Right cardiac atrium (tissue), 5 donors: ENCODE measurements around the gene ST6GAL1. TPM values are rescaled to one million over a fixed set of nuclear protein-coding genes. Genes with fewer than 3 reads are reported as not detected.

Experiments
- ATAC-seq, 2 donors: fragments of 200-7000 bp; cut with Tn5 transposase; one replicate each; pipeline versions ENCODE4 v1.8.0 to v1.9.1; 2020; ENCODE audit warnings: moderate library complexity in 2 of 2, mild to moderate bottlenecking in 1 of 2
- DNase-seq, 3 donors: peaks; one replicate each; pipeline ENCODE4 v3.0.0-alpha.2; 2020
- H3K27ac ChIP-seq: one replicate; pipeline ENCODE4 v1.5.1; 2013; ENCODE audit warnings: mild to moderate bottlenecking, low read length, control low read depth, moderate library complexity
- H3K27me3 ChIP-seq: one replicate; pipeline ENCODE4 v1.6.1; 2013; ENCODE audit not compliant: control insufficient read depth, insufficient read depth
- H3K4me1 ChIP-seq: one replicate; pipeline ENCODE4 v1.6.1; 2013; ENCODE audit warnings: low read length; ENCODE audit not compliant: control insufficient read depth, insufficient read depth
- H3K4me3 ChIP-seq: one replicate; pipeline ENCODE4 v1.5.1; 2013; ENCODE audit warnings: low read length, control low read depth
- H3K9me3 ChIP-seq: one replicate; pipeline ENCODE4 v1.6.1; 2013; ENCODE audit warnings: low read length; ENCODE audit not compliant: control insufficient read depth
- WGBS: extraction: QIAGEN DNeasy Blood & Tissue Kit; methylation state at CpG from one replicate; pipeline ENCODE4 v1.1.7; 2013; 5-methylcytosine and 5-hydroxymethylcytosine counted together
- intact Hi-C, 4 donors: fragments of 100-400 bp; cut with DNase I; formaldehyde crosslinking; loops; one replicate each; pipeline versions ENCODE4 v1.11.0 to v1.14.0; 2022 to 2023
- polyA plus RNA-seq: library from polyadenylated mRNA; stranded (reverse); fragments of 200-250 nt; gene quantifications from one replicate; pipeline ENCODE4 v1.2.3, GENCODE V29; 2013
- total RNA-seq, 4 donors: library from RNA; stranded (reverse); fragmentation: NEBNext Ultra II Directional; extraction: Animal tissue kit (Norgen Biotek cat#: 25700); gene quantifications; one replicate each; pipeline ENCODE4 v1.2.1, GENCODE V29; 2021
- donor health status: healthy with polysubstance abuse.
- donor health status: DM: no; HTN: yes; CAD: no.
- donor health status: DM: no; HTN: no; CAD: no.
- donor health status: DM: no; HTN: yes; CAD: no; lungs with severe emphysema.
- donor health status: DM: yes; HTN: yes; CAD: no.

Gene ST6GAL1
- total and polyA plus RNA-seq, 5 donors: 25.2 to 69.2 (median 64.7) TPM

- H3K27me3 ChIP-seq: no peaks in the 10 kb centered on the region
- peaks cover 10% of the 10 kb centered on the region for H3K4me1 ChIP-seq
- WGBS: 44% methylated on average over 7 of the region's 7 CpGs
- peak overlapping the region; percentile 70 for H3K27ac ChIP-seq
- peak overlapping the region; percentile 40 for H3K4me3 ChIP-seq
- intact Hi-C loops: loop anchor here in 1 of 4 donors (10.0 kb wide), 1 partner anchor 170 kb away; the partner anchor contains the start of gene ST6GAL1
- ATAC-seq (peak; percentile 27 to 34), DNase-seq (peak in 2 of 3 donors; percentile 43 to 63)
- no peaks in the 10 kb centered on the region for H3K9me3 ChIP-seq
These were observed 174.6 kb downstream of the ST6GAL1 start for GRCh38 chr3:187104933-187105332.

GRCh38 chr3:187105700-187106099 is 175.4 kb downstream of the ST6GAL1 start:
- intact Hi-C loops: loop anchor here in 1 of 4 donors (10.0 kb wide), 1 partner anchor 171 kb away; the partner anchor contains the start of gene ST6GAL1
- no peak overlapping the region for H3K4me3 ChIP-seq
- H3K27ac ChIP-seq: no peak overlapping the region
- peaks cover 10% of the 10 kb centered on the region for H3K4me1 ChIP-seq
- H3K9me3 ChIP-seq: no peaks in the 10 kb centered on the region
- no peak for DNase-seq
- no peaks in the 10 kb centered on the region for H3K27me3 ChIP-seq
- WGBS: 79% methylated on average over 3 of the region's 3 CpGs
- no peak for ATAC-seq

GRCh38 chr3:187107989-187108388 is 177.7 kb downstream of the ST6GAL1 start:
- peaks cover 2% of the 10 kb centered on the region for H3K4me1 ChIP-seq
- no peak overlapping the region for H3K4me3 ChIP-seq
- H3K27ac ChIP-seq: no peak overlapping the region
- intact Hi-C loops: loop anchor here in 1 of 4 donors (10.0 kb wide), 1 partner anchor 173 kb away; the partner anchor contains the start of gene ST6GAL1
- DNase-seq (no peak), ATAC-seq (peak; percentile 84)
- WGBS: 52% methylated on average over 3 of the region's 3 CpGs
- no peaks in the 10 kb centered on the region for H3K9me3 ChIP-seq
- H3K27me3 ChIP-seq: no peaks in the 10 kb centered on the region

GRCh38 chr3:187110156-187110555 is 179.8 kb downstream of the ST6GAL1 start:
- Histone ChIP-seq H3K27ac (no peak overlapping the region), H3K4me1 (no peaks in the 10 kb centered on the region), H3K9me3 (no peaks in the 10 kb centered on the region), H3K27me3 (no peaks in the 10 kb centered on the region), H3K4me3 (no peak overlapping the region)
- DNase-seq: no peak
- WGBS: 93% methylated on average over 1 of the region's 1 CpG
- intact Hi-C loops: loop anchor here in 2 of 4 donors (5.0 to 10.0 kb wide), 2 partner anchors 52 to 55 kb away; no protein-coding TSS in a partner anchor
- no peak for ATAC-seq

- WGBS: 36% methylated on average over 2 of the region's 2 CpGs
- intact Hi-C loops: loop anchor here in 2 of 4 donors (5.0 to 10.0 kb wide), 2 partner anchors 49 to 52 kb away; no protein-coding TSS in a partner anchor
- no peak for ATAC-seq
- Histone ChIP-seq H3K27ac (no peak overlapping the region), H3K4me3 (no peak overlapping the region), H3K4me1 (no peaks in the 10 kb centered on the region), H3K27me3 (no peaks in the 10 kb centered on the region), H3K9me3 (no peaks in the 10 kb centered on the region)
- DNase-seq: no peak
These were observed 182.8 kb downstream of the ST6GAL1 start for GRCh38 chr3:187112934-187113793.

GRCh38 chr3:187114511-187114910 is 184.2 kb downstream of the ST6GAL1 start:
- H3K27me3 ChIP-seq: no peaks in the 10 kb centered on the region
- WGBS: 93% methylated on average over 2 of the region's 2 CpGs
- no peak overlapping the region for H3K27ac ChIP-seq
- no peaks in the 10 kb centered on the region for H3K4me1 ChIP-seq
- no peak overlapping the region for H3K4me3 ChIP-seq
- H3K9me3 ChIP-seq: no peaks in the 10 kb centered on the region
- intact Hi-C loops: loop anchor here in 2 of 4 donors (5.0 to 10.0 kb wide), 2 partner anchors 48 to 50 kb away; no protein-coding TSS in a partner anchor
- DNase-seq: no peak
- ATAC-seq: no peak

- whole genome bisulfite sequencing: 88% methylated on average over 2 of the region's 2 CpGs
- H3K4me1 ChIP-seq: no peaks in the 10 kb centered on the region
- no peaks in the 10 kb centered on the region for H3K27me3 ChIP-seq
- intact Hi-C loops: no loop called here
- H3K4me3 ChIP-seq: no peak overlapping the region
- DNase-seq (no peak), ATAC-seq (no peak)
- no peaks in the 10 kb centered on the region for H3K9me3 ChIP-seq
- H3K27ac ChIP-seq: no peak overlapping the region
These were observed 190.0 kb downstream of the ST6GAL1 start for GRCh38 chr3:187120326-187120725.

- Histone ChIP-seq H3K9me3 (no peaks in the 10 kb centered on the region), H3K27ac (no peak overlapping the region), H3K4me3 (no peak overlapping the region), H3K27me3 (no peaks in the 10 kb centered on the region), H3K4me1 (no peaks in the 10 kb centered on the region)
- 96% methylated on average over 1 of the region's 1 CpG for WGBS
- intact Hi-C loops: no loop called here
- DNase-seq: no peak
- no peak for ATAC-seq
These were observed 191.9 kb downstream of the ST6GAL1 start for GRCh38 chr3:187122261-187122660.

GRCh38 chr3:187125319-187126031 is 195.1 kb downstream of the ST6GAL1 start:
- Histone ChIP-seq H3K27ac (no peak overlapping the region), H3K9me3 (no peaks in the 10 kb centered on the region), H3K27me3 (no peaks in the 10 kb centered on the region), H3K4me1 (no peaks in the 10 kb centered on the region), H3K4me3 (no peak overlapping the region)
- intact Hi-C loops: no loop called here
- ATAC-seq (no peak), DNase-seq (no peak)
- WGBS: 87% methylated on average over 6 of the region's 6 CpGs
